ENCODE results near the gene USP17L30.
"Not testable (repeated sequence)": the region's sequence is repeated elsewhere in the genome, so short reads cannot be mapped to it uniquely, and the experiment has no call there.

Gene USP17L30

DNA sequence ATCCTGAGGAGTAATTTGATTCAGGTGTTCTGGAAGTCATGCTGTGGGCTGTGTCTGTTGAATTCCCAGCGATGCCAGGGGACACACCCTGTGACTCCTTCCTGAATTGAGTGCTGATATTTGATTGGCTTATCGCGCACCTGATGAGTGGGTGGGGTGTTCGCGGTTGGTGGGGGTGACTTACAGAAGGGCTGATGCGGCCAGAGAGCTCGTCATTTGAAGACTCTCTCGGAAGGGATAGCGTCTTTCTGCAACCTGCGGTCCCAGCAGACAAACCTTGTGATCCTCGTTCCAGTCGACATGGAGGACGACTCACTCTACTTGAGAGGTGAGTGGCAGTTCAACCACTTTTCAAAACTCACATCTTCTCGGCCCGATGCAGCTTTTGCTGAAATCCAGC lies at the start of gene USP17L30:
TSS of gene USP17L30 (plus strand) at position 301 of the 400 bp plus-strand sequence. CDS start at position 301, 0 bp downstream.
- not testable (repeated sequence) for H3K27me3 ChIP-seq (ENCODE audit: insufficient read depth, low read length, poor library complexity, severe bottlenecking); H3K9me3 ChIP-seq (ENCODE audit: insufficient read depth, low read depth, low read length); H3F3A ChIP-seq (ENCODE audit: low read depth); H3K9me2 ChIP-seq (replicated peaks; ENCODE audit: low read depth, low read length); H4K20me1 ChIP-seq (ENCODE audit: insufficient read depth, low read length, poor library complexity, severe bottlenecking); H3K9ac ChIP-seq (ENCODE audit: low read depth, low read length, poor library complexity, severe bottlenecking); H3K4me2 ChIP-seq (ENCODE audit: low read depth, low read length, poor library complexity, severe bottlenecking); H3K4me1 ChIP-seq (ENCODE audit: insufficient read depth, low read length, poor library complexity, severe bottlenecking); H3K4me3 ChIP-seq (ENCODE audit: low read length, poor library complexity, severe bottlenecking); H2AFZ ChIP-seq (ENCODE audit: low read length); H3K36me3 ChIP-seq (ENCODE audit: insufficient read depth, low read length); H3K79me2 ChIP-seq (ENCODE audit: insufficient read depth, low read length)

DNA sequence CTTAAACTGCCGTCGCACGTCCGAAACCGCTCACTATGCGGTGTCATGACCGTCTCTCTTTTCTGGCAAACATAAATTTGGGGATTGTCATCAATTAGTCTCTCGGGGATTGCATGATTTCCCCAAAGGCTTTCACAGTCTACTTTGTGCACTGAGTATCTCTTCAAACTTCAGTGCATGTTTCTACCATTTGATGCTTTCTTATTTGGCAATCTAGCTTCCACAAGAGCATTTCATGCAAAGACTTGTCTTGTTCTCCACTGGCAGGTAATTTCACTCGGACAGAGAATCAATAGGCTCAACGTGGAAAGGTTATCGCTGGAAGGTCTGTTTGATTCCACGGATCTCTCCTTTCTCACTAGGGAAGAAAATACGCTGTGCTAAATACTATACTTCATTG lies 38.7 kb upstream of the USP17L30 start:
- not testable (repeated sequence) for H3K4me1 ChIP-seq (ENCODE audit: insufficient read depth, low read length, poor library complexity, severe bottlenecking); H3K79me2 ChIP-seq (ENCODE audit: insufficient read depth, low read length); H3F3A ChIP-seq (ENCODE audit: low read depth); H3K4me2 ChIP-seq (ENCODE audit: low read depth, low read length, poor library complexity, severe bottlenecking); H3K4me3 ChIP-seq (ENCODE audit: low read length, poor library complexity, severe bottlenecking); H2AFZ ChIP-seq (ENCODE audit: low read length); H3K9ac ChIP-seq (ENCODE audit: low read depth, low read length, poor library complexity, severe bottlenecking); H3K9me2 ChIP-seq (replicated peaks; ENCODE audit: low read depth, low read length); H3K36me3 ChIP-seq (ENCODE audit: insufficient read depth, low read length); H3K27me3 ChIP-seq (ENCODE audit: insufficient read depth, low read length, poor library complexity, severe bottlenecking); H4K20me1 ChIP-seq (ENCODE audit: insufficient read depth, low read length, poor library complexity, severe bottlenecking); H3K9me3 ChIP-seq (ENCODE audit: insufficient read depth, low read depth, low read length)

DNA sequence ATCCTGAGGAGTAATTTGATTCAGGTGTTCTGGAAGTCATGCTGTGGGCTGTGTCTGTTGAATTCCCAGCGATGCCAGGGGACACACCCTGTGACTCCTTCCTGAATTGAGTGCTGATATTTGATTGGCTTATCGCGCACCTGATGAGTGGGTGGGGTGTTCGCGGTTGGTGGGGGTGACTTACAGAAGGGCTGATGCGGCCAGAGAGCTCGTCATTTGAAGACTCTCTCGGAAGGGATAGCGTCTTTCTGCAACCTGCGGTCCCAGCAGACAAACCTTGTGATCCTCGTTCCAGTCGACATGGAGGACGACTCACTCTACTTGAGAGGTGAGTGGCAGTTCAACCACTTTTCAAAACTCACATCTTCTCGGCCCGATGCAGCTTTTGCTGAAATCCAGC lies 38.1 kb upstream of the USP17L30 start, which contains the start of gene USP17L24:
TSS of gene USP17L24 (plus strand) at position 301 of the 400 bp plus-strand sequence. CDS start at position 301, 0 bp downstream.
- H3K9me2 ChIP-seq (replicated peaks; ENCODE audit: low read depth, low read length); H3K79me2 ChIP-seq (ENCODE audit: insufficient read depth, low read length); H3K4me2 ChIP-seq (ENCODE audit: low read depth, low read length, poor library complexity, severe bottlenecking); H3K4me3 ChIP-seq (ENCODE audit: low read length, poor library complexity, severe bottlenecking); H3F3A ChIP-seq (ENCODE audit: low read depth); H4K20me1 ChIP-seq (ENCODE audit: insufficient read depth, low read length, poor library complexity, severe bottlenecking); H3K9ac ChIP-seq (ENCODE audit: low read depth, low read length, poor library complexity, severe bottlenecking); H3K36me3 ChIP-seq (ENCODE audit: insufficient read depth, low read length); H2AFZ ChIP-seq (ENCODE audit: low read length); H3K27me3 ChIP-seq (ENCODE audit: insufficient read depth, low read length, poor library complexity, severe bottlenecking); H3K9me3 ChIP-seq (ENCODE audit: insufficient read depth, low read depth, low read length); H3K4me1 ChIP-seq (ENCODE audit: insufficient read depth, low read length, poor library complexity, severe bottlenecking): not testable (repeated sequence)

- not testable (repeated sequence) for H3K9me3 ChIP-seq (ENCODE audit: insufficient read depth, low read depth, low read length); H4K20me1 ChIP-seq (ENCODE audit: insufficient read depth, low read length, poor library complexity, severe bottlenecking); H3F3A ChIP-seq (ENCODE audit: low read depth); H3K79me2 ChIP-seq (ENCODE audit: insufficient read depth, low read length); H3K36me3 ChIP-seq (ENCODE audit: insufficient read depth, low read length); H3K4me1 ChIP-seq (ENCODE audit: insufficient read depth, low read length, poor library complexity, severe bottlenecking); H3K9ac ChIP-seq (ENCODE audit: low read depth, low read length, poor library complexity, severe bottlenecking); H3K4me3 ChIP-seq (ENCODE audit: low read length, poor library complexity, severe bottlenecking); H2AFZ ChIP-seq (ENCODE audit: low read length); H3K4me2 ChIP-seq (ENCODE audit: low read depth, low read length, poor library complexity, severe bottlenecking); H3K27me3 ChIP-seq (ENCODE audit: insufficient read depth, low read length, poor library complexity, severe bottlenecking); H3K9me2 ChIP-seq (replicated peaks; ENCODE audit: low read depth, low read length)
These were observed 33.3 kb upstream of the USP17L30 start, which contains the start of gene USP17L25 for GRCh38 chr4:9329611-9330010. USP17L25 (plus strand) TSS chr4:9329911; CDS start chr4:9329911, 0 bp downstream.

DNA sequence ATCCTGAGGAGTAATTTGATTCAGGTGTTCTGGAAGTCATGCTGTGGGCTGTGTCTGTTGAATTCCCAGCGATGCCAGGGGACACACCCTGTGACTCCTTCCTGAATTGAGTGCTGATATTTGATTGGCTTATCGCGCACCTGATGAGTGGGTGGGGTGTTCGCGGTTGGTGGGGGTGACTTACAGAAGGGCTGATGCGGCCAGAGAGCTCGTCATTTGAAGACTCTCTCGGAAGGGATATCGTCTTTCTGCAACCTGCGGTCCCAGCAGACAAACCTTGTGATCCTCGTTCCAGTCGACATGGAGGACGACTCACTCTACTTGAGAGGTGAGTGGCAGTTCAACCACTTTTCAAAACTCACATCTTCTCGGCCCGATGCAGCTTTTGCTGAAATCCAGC lies 28.6 kb upstream of the USP17L30 start, which contains the start of gene USP17L26:
TSS of gene USP17L26 (plus strand) at position 301 of the 400 bp plus-strand sequence. CDS start at position 301, 0 bp downstream.
- not testable (repeated sequence) for H4K20me1 ChIP-seq (ENCODE audit: insufficient read depth, low read length, poor library complexity, severe bottlenecking); H3K9me2 ChIP-seq (replicated peaks; ENCODE audit: low read depth, low read length); H3K4me1 ChIP-seq (ENCODE audit: insufficient read depth, low read length, poor library complexity, severe bottlenecking); H3K27me3 ChIP-seq (ENCODE audit: insufficient read depth, low read length, poor library complexity, severe bottlenecking); H3K9ac ChIP-seq (ENCODE audit: low read depth, low read length, poor library complexity, severe bottlenecking); H3K4me2 ChIP-seq (ENCODE audit: low read depth, low read length, poor library complexity, severe bottlenecking); H3F3A ChIP-seq (ENCODE audit: low read depth); H3K79me2 ChIP-seq (ENCODE audit: insufficient read depth, low read length); H3K36me3 ChIP-seq (ENCODE audit: insufficient read depth, low read length); H2AFZ ChIP-seq (ENCODE audit: low read length); H3K4me3 ChIP-seq (ENCODE audit: low read length, poor library complexity, severe bottlenecking); H3K9me3 ChIP-seq (ENCODE audit: insufficient read depth, low read depth, low read length)

DNA sequence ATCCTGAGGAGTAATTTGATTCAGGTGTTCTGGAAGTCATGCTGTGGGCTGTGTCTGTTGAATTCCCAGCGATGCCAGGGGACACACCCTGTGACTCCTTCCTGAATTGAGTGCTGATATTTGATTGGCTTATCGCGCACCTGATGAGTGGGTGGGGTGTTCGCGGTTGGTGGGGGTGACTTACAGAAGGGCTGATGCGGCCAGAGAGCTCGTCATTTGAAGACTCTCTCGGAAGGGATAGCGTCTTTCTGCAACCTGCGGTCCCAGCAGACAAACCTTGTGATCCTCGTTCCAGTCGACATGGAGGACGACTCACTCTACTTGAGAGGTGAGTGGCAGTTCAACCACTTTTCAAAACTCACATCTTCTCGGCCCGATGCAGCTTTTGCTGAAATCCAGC lies 23.8 kb upstream of the USP17L30 start, which contains the start of gene USP17L5:
TSS of gene USP17L5 (plus strand) at position 301 of the 400 bp plus-strand sequence. CDS start at position 301, 0 bp downstream.
- H3K9ac ChIP-seq (ENCODE audit: low read depth, low read length, poor library complexity, severe bottlenecking); H3K4me2 ChIP-seq (ENCODE audit: low read depth, low read length, poor library complexity, severe bottlenecking); H3K36me3 ChIP-seq (ENCODE audit: insufficient read depth, low read length); H3K9me2 ChIP-seq (replicated peaks; ENCODE audit: low read depth, low read length); H3K79me2 ChIP-seq (ENCODE audit: insufficient read depth, low read length); H2AFZ ChIP-seq (ENCODE audit: low read length); H3K4me3 ChIP-seq (ENCODE audit: low read length, poor library complexity, severe bottlenecking); H3K27me3 ChIP-seq (ENCODE audit: insufficient read depth, low read length, poor library complexity, severe bottlenecking); H3F3A ChIP-seq (ENCODE audit: low read depth); H3K4me1 ChIP-seq (ENCODE audit: insufficient read depth, low read length, poor library complexity, severe bottlenecking); H4K20me1 ChIP-seq (ENCODE audit: insufficient read depth, low read length, poor library complexity, severe bottlenecking); H3K9me3 ChIP-seq (ENCODE audit: insufficient read depth, low read depth, low read length): not testable (repeated sequence)

- not testable (repeated sequence) for H3K4me1 ChIP-seq (ENCODE audit: insufficient read depth, low read length, poor library complexity, severe bottlenecking); H3K79me2 ChIP-seq (ENCODE audit: insufficient read depth, low read length); H3K9ac ChIP-seq (ENCODE audit: low read depth, low read length, poor library complexity, severe bottlenecking); H2AFZ ChIP-seq (ENCODE audit: low read length); H3F3A ChIP-seq (ENCODE audit: low read depth); H3K9me2 ChIP-seq (replicated peaks; ENCODE audit: low read depth, low read length); H3K9me3 ChIP-seq (ENCODE audit: insufficient read depth, low read depth, low read length); H3K27me3 ChIP-seq (ENCODE audit: insufficient read depth, low read length, poor library complexity, severe bottlenecking); H3K4me2 ChIP-seq (ENCODE audit: low read depth, low read length, poor library complexity, severe bottlenecking); H3K4me3 ChIP-seq (ENCODE audit: low read length, poor library complexity, severe bottlenecking); H3K36me3 ChIP-seq (ENCODE audit: insufficient read depth, low read length); H4K20me1 ChIP-seq (ENCODE audit: insufficient read depth, low read length, poor library complexity, severe bottlenecking)
These were observed 19.1 kb upstream of the USP17L30 start, which contains the start of gene USP17L27 for GRCh38 chr4:9343848-9344247. USP17L27 (plus strand) TSS chr4:9344148; CDS start chr4:9344148, 0 bp downstream.
